SJSA1 (cell line): ENCODE data around the gene WT1. TPM values are rescaled to one million over a fixed set of nuclear protein-coding genes. Genes with fewer than 3 reads are reported as not detected.

Source experiments
- DNase-seq, 2 experiments: peaks; one replicate each; pipeline ENCODE4 v3.0.0-alpha.2; 2015 to 2020; ENCODE audit warnings: low spot score in 2 of 2, low read depth in 1 of 2
- H3K27ac ChIP-seq: fragments of 250-450 bp; sonication (Bioruptor Pico); 2 replicates; pipeline ENCODE4 v1.5.1; 2020; ENCODE audit warnings: mild to moderate bottlenecking, moderate library complexity
- H3K27me3 ChIP-seq: fragments of 250-450 bp; sonication (Bioruptor Pico); replicated peaks from 2 replicates; pipeline ENCODE4 v1.5.1; 2020; ENCODE audit warnings: mild to moderate bottlenecking, moderate library complexity
- H3K36me3 ChIP-seq: fragments of 250-450 bp; sonication (Bioruptor Pico); 2 replicates; pipeline ENCODE4 v1.5.1; 2020; ENCODE audit warnings: mild to moderate bottlenecking
- H3K4me1 ChIP-seq: fragments of 250-450 bp; sonication (Bioruptor Pico); replicated peaks from 2 replicates; pipeline ENCODE4 v1.6.1; 2021; ENCODE audit warnings: mild to moderate bottlenecking
- H3K4me3 ChIP-seq: fragments of 250-450 bp; sonication (Bioruptor Pico); 2 replicates; pipeline ENCODE4 v1.5.1; 2020; ENCODE audit warnings: mild to moderate bottlenecking
- H3K9me3 ChIP-seq: fragments of 250-450 bp; sonication (Bioruptor Pico); replicated peaks from 2 replicates; pipeline ENCODE4 v1.5.1; 2020; ENCODE audit warnings: mild to moderate bottlenecking
- total RNA-seq: library from RNA; depleted of rRNA; stranded (reverse); fragments of >200 nt; shearing (Covaris generic); gene quantifications from 2 replicates; pipeline ENCODE4 v1.2.3, GENCODE V29; 2014

Gene WT1
- total RNA-seq, 1 experiment from 2014 or later: not detected

DNA sequence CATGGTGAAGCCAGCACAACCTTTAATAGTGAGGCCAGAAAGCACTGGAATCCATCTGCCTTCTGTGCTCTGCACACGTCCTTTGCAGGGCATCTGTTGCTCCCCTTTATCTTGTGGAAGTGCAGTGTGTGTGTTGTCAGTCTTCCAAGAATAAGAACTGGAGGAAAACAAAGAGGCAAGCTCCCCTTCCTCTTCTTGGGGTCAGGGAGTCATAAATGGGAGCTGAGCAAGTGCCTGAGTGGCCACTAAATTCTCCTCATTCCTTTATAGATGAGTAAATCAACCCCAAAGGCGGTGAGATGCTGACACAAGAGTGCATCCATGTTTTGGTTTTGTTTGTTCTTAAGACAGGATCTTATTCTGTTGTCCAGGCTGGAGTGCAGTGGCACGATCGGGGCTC is 38.3 kb downstream of the WT1 start:
- Histone ChIP-seq H3K4me1 (no peaks in the 10 kb centered on the region), H3K4me3 (no peak overlapping the region), H3K36me3 (no peaks in the 10 kb centered on the region), H3K9me3 (no peaks in the 10 kb centered on the region), H3K27ac (no peak overlapping the region), H3K27me3 (0 out of 2 replicates have a peak, but pooled peaks cover 3% of the 10 kb centered on the region)
- no peak for DNase-seq

DNA sequence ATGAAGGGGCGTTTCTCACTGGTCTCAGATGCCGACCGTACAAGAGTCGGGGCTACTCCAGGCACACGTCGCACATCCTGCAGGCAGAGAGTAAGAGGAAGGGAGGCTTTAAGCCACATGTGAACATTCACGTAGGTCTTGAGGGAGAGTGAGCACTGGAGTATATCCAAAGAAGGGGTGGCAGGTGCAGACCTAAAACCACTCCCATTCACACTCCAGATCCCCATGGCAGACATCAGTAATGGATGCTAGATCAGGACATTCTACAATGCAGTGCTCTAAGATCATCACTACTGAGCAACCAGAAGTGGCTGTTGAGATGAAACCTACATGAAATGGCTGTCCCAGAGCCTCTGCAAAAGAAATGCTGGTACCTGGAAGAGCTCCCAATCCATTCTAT is 39.0 kb downstream of the WT1 start:
- Histone ChIP-seq H3K4me1 (no peaks in the 10 kb centered on the region), H3K27ac (no peak overlapping the region), H3K9me3 (no peaks in the 10 kb centered on the region), H3K36me3 (no peaks in the 10 kb centered on the region), H3K27me3 (0 out of 2 replicates have a peak, but pooled peaks cover 3% of the 10 kb centered on the region), H3K4me3 (no peak overlapping the region)
- no peak for DNase-seq

DNA sequence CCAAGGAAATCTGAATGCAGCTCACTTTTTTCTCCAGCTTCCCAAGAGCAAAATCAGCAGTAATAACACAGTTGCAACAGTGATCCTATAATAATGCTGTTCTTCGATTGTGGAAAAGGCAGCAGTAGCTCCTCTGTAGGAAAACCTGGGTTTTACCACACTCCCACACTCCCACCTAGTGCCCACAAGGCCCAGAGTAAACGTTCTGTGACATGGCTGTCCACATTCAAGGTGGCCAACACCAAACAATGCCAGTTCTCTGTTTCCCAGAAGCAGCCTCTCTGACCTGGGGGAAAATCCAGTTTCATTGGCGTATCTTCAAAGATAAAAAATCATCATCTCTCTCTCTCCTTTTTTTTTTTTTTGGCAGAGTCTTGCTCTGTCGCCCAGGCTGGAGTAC is 40.2 kb downstream of the WT1 start:
- H3K27me3 ChIP-seq: 0 out of 2 replicates have a peak, but pooled peaks cover 3% of the 10 kb centered on the region
- H3K4me3 ChIP-seq: no peak overlapping the region
- no peaks in the 10 kb centered on the region for H3K36me3 ChIP-seq
- H3K27ac ChIP-seq: no peak overlapping the region
- no peaks in the 10 kb centered on the region for H3K4me1 ChIP-seq
- DNase-seq: no peak
- no peaks in the 10 kb centered on the region for H3K9me3 ChIP-seq

DNA sequence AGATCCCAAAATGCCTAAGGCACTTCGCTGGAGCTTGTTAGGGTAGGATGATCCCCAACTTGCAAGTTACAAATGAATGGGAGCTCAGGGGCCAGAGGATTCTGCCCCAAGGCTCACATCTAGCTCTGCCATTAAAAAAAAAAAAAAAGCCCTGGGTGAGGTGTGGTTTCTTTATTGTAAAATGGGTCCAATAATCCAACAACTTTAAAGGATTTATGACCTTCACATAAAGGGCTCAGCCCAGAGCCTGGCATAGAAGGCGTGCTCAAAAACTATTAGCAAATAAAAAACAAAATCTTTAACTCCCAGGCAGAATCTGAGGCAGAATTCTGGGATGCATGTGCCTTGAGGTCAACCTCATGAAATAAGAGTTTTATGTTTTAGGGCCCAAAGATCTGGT is 42.5 kb downstream of the WT1 start:
- no peaks in the 10 kb centered on the region for H3K4me1 ChIP-seq
- no peak for DNase-seq
- H3K27ac ChIP-seq: no peak overlapping the region
- no peak overlapping the region for H3K4me3 ChIP-seq
- no peaks in the 10 kb centered on the region for H3K9me3 ChIP-seq
- peaks cover 6% of the 10 kb centered on the region; the same call in 1 of the 2 replicates for H3K27me3 ChIP-seq
- H3K36me3 ChIP-seq: no peaks in the 10 kb centered on the region

DNA sequence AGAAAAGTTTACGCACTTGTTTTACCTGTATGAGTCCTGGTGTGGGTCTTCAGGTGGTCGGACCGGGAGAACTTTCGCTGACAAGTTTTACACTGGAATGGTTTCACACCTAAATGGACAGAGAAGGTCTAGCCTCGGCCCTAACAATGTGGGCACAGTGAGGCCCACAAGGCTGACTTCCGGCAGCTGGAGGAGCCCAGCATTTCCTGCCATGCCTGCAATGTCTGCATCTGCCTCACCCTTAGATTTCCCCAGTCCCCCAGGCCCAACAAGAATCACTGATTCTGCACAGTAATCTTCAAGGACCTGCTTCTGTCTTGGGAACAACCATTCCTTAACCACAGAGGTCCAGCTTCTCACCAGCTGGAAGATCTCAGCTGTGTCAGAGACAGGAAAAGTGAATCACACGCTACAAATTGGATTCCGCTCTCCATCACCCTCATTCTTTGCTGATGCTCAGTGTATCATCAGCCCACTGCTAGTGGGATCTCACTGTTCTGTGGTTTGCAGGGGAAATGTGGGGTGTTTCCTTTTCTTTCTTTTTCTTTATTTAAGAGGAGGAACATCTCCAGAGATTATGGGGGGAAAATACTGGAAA is 43.3 kb downstream of the WT1 start:
- no peaks in the 10 kb centered on the region for H3K9me3 ChIP-seq
- DNase-seq: no peak
- H3K27me3 ChIP-seq: peaks cover 14% of the 10 kb centered on the region; the same call in 1 of the 2 replicates
- no peak overlapping the region for H3K4me3 ChIP-seq
- H3K27ac ChIP-seq: no peak overlapping the region
- no peaks in the 10 kb centered on the region for H3K4me1 ChIP-seq
- no peaks in the 10 kb centered on the region for H3K36me3 ChIP-seq

DNA sequence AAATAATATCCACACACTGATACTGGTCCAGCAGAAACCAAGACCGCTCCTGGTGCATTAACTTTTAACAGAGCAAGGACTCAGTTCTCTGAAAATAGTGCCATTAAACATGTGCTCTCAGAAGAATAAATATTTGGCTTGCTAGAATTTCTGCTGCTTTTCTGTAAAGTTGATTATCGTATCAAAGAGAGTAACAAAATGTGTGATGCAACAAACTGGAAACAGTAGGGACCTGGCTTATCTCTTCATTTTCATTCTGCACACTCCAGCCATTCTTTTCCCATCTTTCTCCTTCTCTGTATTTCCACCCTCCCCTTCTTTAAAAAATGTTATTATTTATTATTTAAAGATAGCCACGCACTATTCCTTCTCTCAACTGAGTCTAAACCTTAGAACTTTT is 43.9 kb downstream of the WT1 start:
- no peaks in the 10 kb centered on the region for H3K4me1 ChIP-seq
- peaks cover 16% of the 10 kb centered on the region; the same call in 1 of the 2 replicates for H3K27me3 ChIP-seq
- H3K4me3 ChIP-seq: no peak overlapping the region
- no peak overlapping the region for H3K27ac ChIP-seq
- no peak for DNase-seq
- H3K36me3 ChIP-seq: no peaks in the 10 kb centered on the region
- no peaks in the 10 kb centered on the region for H3K9me3 ChIP-seq

DNA sequence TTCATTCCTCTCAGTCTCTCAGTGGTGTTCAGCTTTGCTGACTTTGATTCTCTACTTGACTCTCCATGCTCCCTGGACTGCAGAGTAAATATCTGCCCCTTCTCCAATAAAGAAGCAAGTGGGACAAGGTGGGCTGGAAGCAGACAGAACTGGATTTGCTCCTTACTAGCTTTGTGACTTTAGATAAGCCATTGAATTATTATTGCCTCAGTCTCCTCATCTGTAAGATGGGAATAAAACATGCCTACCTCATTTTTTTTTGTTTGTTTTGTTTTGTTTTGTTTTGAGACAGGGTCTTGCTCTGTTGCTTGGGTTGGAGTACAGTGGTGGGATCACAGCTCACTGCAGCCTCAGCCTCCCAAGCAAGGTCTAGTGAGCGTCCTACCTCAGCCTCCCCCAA is 44.6 kb downstream of the WT1 start:
- no peak overlapping the region for H3K27ac ChIP-seq
- H3K36me3 ChIP-seq: no peaks in the 10 kb centered on the region
- DNase-seq: no peak
- H3K27me3 ChIP-seq: peaks cover 16% of the 10 kb centered on the region; the same call in 1 of the 2 replicates
- no peaks in the 10 kb centered on the region for H3K4me1 ChIP-seq
- H3K4me3 ChIP-seq: no peak overlapping the region
- H3K9me3 ChIP-seq: no peaks in the 10 kb centered on the region

DNA sequence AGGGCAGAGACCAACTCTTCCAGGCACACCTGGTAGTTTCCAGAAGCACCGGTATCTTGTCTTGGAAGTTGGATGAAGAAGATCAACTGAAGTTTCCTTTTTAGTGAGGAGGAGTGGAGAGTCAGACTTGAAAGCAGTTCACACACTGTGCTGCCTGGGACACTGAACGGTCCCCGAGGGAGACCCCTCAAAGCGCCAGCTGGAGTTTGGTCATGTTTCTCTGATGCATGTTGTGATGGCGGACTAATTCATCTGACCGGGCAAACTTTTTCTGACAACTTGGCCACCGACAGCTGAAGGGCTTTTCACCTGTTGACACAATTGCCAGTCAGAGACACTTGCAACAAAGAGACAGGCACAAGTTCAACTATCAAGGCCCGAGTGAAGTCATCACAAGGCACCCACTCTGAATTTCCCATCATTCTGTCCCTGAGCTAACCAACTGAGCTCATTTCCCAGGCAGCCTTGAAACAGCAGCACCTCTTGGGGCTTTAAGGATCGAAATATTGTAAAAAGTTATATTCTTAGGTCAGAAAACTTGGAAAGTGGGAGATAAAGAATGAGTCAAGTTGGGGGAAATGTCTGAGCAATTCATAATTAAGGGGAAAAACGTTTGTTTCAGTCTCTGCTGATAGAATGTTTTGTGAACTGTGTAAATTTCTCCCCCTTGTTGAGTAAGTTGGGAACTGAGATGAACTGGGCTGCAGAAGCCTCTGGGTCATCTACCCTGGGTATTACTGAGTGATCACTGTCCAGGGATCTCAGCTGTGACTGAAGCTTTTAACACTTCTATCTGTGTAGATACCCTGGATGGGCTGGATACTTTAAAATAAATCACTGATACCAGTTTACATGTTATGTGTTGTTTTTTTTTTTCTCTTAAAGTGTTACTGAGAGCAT is 46.2 kb downstream of the WT1 start:
- no peak for DNase-seq
- H3K27me3 ChIP-seq: peaks cover 13% of the 10 kb centered on the region; the same call in 1 of the 2 replicates
- H3K27ac ChIP-seq: no peak overlapping the region
- H3K4me3 ChIP-seq: no peak overlapping the region
- no peaks in the 10 kb centered on the region for H3K4me1 ChIP-seq
- H3K9me3 ChIP-seq: no peaks in the 10 kb centered on the region
- H3K36me3 ChIP-seq: no peaks in the 10 kb centered on the region

DNA sequence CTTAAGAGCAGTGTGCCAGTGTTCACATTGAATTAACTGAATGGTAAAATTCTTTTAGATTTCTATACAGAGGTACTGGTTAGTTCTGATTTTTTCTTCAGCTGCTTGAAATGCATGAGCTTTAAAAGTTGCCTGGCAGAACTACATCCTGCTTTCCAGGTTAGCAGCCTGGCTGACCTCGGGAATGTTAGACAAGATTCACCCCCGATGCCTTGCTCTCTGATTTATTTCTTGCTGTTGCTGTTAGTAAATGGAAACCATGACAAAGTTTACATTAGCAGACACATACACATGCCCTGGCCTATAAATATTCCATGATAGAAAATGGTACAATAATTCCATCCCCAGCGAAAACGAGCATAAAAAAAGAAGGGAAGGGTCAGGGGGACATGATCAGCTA is 47.0 kb downstream of the WT1 start:
- Histone ChIP-seq H3K4me1 (no peaks in the 10 kb centered on the region), H3K27me3 (peaks cover 13% of the 10 kb centered on the region; the same call in 1 of the 2 replicates), H3K4me3 (no peak overlapping the region), H3K36me3 (no peaks in the 10 kb centered on the region), H3K27ac (no peak overlapping the region), H3K9me3 (no peaks in the 10 kb centered on the region)
- DNase-seq: no peak

DNA sequence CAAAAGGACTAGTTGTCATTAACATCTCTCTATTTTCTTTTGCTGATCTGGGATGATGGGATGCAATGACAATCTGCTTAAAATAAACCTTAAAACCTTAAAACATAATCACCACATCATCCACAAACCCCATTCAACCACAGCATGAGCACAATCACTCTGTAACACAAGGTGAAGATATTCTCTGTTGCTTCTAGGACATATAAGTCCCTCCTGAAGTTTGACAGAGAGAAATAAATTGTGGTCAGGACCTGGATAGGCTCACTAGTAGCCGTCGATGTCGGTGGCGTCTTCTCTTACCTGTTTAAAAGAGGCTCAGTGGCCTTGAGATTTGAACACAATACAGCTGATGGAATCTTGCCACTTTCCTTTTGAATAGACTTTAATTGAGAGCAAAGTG is 47.9 kb downstream of the WT1 start:
- H3K36me3 ChIP-seq: no peaks in the 10 kb centered on the region
- no peaks in the 10 kb centered on the region for H3K4me1 ChIP-seq

DNA sequence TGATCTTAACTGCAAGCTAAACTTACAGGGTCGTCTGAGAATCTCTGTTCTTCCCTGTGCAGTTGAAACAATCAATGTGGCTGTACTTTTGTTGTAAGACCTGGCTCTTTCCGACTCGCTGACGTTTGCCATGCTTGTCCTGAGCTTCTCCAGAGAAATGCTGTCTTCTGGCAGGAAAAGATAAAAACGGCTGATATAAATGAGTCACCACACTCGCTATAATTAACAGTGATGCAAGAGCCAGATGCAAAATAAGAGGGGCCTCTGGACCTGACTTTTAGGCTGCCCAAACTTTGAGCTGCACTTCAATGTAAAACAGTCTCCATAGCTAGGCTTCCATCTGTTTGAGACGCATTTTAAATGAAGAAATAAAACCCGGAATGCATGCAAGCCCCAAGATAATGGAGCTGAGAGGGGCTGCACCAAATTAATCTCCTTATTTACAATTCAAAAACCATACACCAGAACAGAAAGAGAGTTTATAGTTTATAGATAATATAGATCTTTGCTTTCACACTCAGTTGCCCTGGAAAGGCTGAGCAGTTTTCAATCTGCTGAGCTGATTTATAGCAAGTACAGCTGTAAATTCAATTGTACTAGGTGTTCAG is 48.5 kb downstream of the WT1 start:
- Histone ChIP-seq H3K9me3 (no peaks in the 10 kb centered on the region), H3K4me1 (no peaks in the 10 kb centered on the region), H3K27me3 (peaks cover 13% of the 10 kb centered on the region; the same call in 1 of the 2 replicates), H3K36me3 (no peaks in the 10 kb centered on the region), H3K27ac (no peak overlapping the region), H3K4me3 (no peak overlapping the region)
- no peak for DNase-seq

More for the DNA sequence above, 47.9 kb downstream of the WT1 start:
- H3K4me3 ChIP-seq: no peak overlapping the region
- H3K27ac ChIP-seq: no peak overlapping the region
- H3K9me3 ChIP-seq: no peaks in the 10 kb centered on the region
- H3K27me3 ChIP-seq: peaks cover 13% of the 10 kb centered on the region; the same call in 1 of the 2 replicates
- DNase-seq: no peak

DNA sequence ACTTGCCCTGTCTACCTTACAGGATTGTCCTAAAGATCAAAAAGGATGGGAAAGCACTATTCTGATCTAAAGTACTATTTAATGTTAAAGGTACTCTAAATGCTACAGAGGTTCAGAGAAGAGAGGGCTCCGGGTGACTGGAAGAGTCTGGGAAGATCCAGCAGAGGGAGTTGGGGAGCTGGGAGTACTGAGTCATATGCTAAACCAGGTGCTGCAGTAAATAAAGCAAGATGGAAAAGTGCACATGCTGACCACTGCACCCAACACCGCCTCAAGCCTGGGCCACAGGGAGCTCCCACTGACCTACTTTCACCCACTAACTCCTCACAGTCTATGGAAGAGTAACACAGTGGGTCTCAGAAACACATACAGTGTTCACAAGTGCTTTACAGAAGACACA is 49.3 kb downstream of the WT1 start:
- H3K4me1 ChIP-seq: no peaks in the 10 kb centered on the region
- no peak for DNase-seq
- peaks cover 13% of the 10 kb centered on the region; the same call in 1 of the 2 replicates for H3K27me3 ChIP-seq
- no peaks in the 10 kb centered on the region for H3K9me3 ChIP-seq
- H3K4me3 ChIP-seq: no peak overlapping the region
- no peak overlapping the region for H3K27ac ChIP-seq
- no peaks in the 10 kb centered on the region for H3K36me3 ChIP-seq

DNA sequence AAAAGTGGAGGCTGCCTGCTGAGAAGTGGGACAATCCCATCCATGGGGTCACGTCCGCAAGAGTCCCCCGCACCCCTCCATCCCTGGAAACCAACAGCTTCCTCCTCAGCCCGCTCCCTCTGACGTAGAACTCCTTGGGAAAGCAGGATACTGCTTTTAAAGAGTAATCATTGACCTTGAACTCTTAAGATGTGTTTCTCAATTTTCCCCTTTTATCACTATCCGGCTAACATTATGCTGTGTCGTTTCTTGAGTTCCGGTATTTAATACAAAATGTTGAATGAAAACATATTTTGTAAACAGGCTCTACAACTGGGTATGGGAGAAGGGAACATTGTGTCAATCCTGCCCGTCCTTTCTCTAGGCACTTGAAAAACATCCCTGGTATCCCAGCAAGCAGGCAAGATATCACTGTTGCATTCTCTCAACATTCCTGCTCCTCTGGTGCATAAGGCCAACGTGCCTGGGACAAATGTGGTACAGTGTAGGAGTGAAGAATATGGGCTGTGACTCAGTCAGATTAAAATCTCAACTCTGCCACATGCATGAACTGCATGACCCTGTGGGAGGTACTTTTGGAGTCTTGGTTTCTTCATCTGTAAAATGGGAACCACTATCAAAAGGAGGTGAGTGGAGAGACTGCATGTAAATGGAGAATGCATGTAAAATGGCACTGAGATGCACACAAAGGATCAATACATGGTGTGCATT is 52.8 kb downstream of the WT1 start:
- H3K36me3 ChIP-seq: no peaks in the 10 kb centered on the region
- H3K4me1 ChIP-seq: no peaks in the 10 kb centered on the region
- no peak overlapping the region for H3K27ac ChIP-seq
- no peaks in the 10 kb centered on the region for H3K9me3 ChIP-seq
- H3K4me3 ChIP-seq: no peak overlapping the region
- DNase-seq: no peak
- peaks cover 7% of the 10 kb centered on the region; the same call in 1 of the 2 replicates for H3K27me3 ChIP-seq
